Stimulated activated CD4-positive, alpha-beta T cell treated with anti-CD3 and anti-CD28 coated beads, Interleukin-2, amount 100 ng/mL, for 24 hours (primary cell): Measurements from ENCODE around the gene AP1S2.

Experiments
- DNase-seq, 2 donors: peaks; one replicate each; pipeline ENCODE4 v3.0.0-alpha.2; 2020

Gene AP1S2

GRCh38 chrX:15804563-15804962, 50.0 kb downstream of the AP1S2 start:
- DNase-seq, result no peak

- DNase-seq, result no peak
Measured at GRCh38 chrX:15797707-15798106, 56.9 kb downstream of the AP1S2 start.

- DNase-seq, result peak in 1 of 2 donors; percentile 17
Measured at GRCh38 chrX:15790769-15791290, 63.8 kb downstream of the AP1S2 start.

- DNase-seq, result peak; percentile 84 to 86
Measured at GRCh38 chrX:15789979-15790768, 64.4 kb downstream of the AP1S2 start, which contains the start of gene ZRSR2. TSS of gene ZRSR2 (plus strand) at chrX:15790484. CDS start at chrX:15790496, 12 bp downstream.

- DNase-seq, result no peak
Measured at GRCh38 chrX:15786915-15787314, 67.7 kb downstream of the AP1S2 start.

GRCh38 chrX:15785176-15785750, 69.3 kb downstream of the AP1S2 start:
- DNase-seq, result no peak

- peak in 1 of 2 donors; percentile 2 for DNase-seq
Measured at GRCh38 chrX:15781961-15782699, 72.5 kb downstream of the AP1S2 start.
